ENCODE results near the gene USP44.

DNA sequence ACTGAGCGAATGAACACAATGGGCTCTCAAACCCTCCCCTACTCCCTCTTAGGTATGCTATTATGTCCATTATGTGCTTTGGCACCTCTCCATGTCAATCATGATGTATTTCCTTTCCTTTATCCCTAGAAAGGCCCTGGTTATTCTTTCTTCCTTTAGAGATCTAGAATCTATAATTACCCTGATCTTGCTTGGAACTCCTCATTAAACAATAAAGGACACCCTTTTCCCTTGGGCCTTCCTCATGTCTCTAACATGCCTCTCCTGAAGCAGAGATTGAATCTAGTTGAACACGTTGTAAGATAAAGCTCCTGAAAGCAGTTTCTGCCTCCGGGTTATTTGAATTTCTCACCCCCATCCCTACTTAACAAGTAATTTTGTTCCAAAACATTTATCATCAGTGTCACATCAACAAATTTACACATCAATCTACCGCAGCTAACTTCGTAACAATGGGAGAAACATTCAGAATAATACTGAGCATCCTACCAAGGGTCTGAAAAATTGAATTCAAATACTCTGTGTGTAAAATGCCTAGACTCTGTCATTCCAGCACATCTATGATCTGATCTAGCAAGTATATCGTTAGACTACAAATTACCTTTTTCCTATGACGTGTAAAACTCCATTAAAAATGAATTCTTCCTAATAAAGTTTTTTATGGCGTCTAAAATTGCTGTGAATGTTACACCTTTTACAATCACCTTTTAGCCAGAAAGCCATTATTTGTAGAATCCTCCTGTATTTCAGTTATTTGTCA lies 5.4 kb downstream of the USP44 start:
- TF ChIP-seq, protein P1, sequence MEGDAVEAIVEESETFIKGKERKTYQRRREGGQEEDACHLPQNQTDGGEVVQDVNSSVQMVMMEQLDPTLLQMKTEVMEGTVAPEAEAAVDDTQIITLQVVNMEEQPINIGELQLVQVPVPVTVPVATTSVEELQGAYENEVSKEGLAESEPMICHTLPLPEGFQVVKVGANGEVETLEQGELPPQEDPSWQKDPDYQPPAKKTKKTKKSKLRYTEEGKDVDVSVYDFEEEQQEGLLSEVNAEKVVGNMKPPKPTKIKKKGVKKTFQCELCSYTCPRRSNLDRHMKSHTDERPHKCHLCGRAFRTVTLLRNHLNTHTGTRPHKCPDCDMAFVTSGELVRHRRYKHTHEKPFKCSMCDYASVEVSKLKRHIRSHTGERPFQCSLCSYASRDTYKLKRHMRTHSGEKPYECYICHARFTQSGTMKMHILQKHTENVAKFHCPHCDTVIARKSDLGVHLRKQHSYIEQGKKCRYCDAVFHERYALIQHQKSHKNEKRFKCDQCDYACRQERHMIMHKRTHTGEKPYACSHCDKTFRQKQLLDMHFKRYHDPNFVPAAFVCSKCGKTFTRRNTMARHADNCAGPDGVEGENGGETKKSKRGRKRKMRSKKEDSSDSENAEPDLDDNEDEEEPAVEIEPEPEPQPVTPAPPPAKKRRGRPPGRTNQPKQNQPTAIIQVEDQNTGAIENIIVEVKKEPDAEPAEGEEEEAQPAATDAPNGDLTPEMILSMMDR (IDR thresholded peaks at IDR 0.05): no peak
- TF ChIP-seq POLR2A (IDR thresholded peaks at IDR 0.05): no peak
- no peak for TF ChIP-seq EP300 (IDR thresholded peaks at IDR 0.05)
